ENCODE data around the gene SLC1A2.

Gene SLC1A2

GRCh38 chr11:35336726-35337125 lies 82.6 kb downstream of the SLC1A2 start:
- DNase-seq (no peak), ATAC-seq (no peak)
- Mint-ChIP-seq H3K4me3 (no peak overlapping the region), H3K27me3 (peaks cover 8% of the 10 kb centered on the region), H3K4me1 (peaks cover 36% of the 10 kb centered on the region), H3K9me3 (peaks cover 4 to 19% of the 10 kb centered on the region in 2 donors), H3K27ac (no peak overlapping the region)

- ATAC-seq (no peak), DNase-seq (no peak)
- Mint-ChIP-seq H3K4me3 (no peak overlapping the region), H3K27ac (no peak overlapping the region), H3K27me3 (peaks cover 8% of the 10 kb centered on the region), H3K4me1 (peaks cover 49% of the 10 kb centered on the region), H3K9me3 (peaks cover 4 to 19% of the 10 kb centered on the region in 2 donors)
These were observed 84.1 kb downstream of the SLC1A2 start for GRCh38 chr11:35335226-35335625.

- H3K27ac Mint-ChIP-seq: peak overlapping the region in 1 of 2 donors; percentile 44
- no peak for ATAC-seq
- H3K4me3 Mint-ChIP-seq: no peak overlapping the region
These were observed 84.8 kb downstream of the SLC1A2 start for GRCh38 chr11:35334385-35335090.

GRCh38 chr11:35332524-35332923 lies 86.8 kb downstream of the SLC1A2 start:
- no peak for DNase-seq
- H3K27me3 Mint-ChIP-seq: no peaks in the 10 kb centered on the region
- no peak overlapping the region for H3K4me3 Mint-ChIP-seq
- no peak overlapping the region for H3K27ac Mint-ChIP-seq
- peaks cover 45% of the 10 kb centered on the region for H3K4me1 Mint-ChIP-seq
- H3K9me3 Mint-ChIP-seq: peaks cover 5 to 10% of the 10 kb centered on the region in 2 donors
- ATAC-seq: no peak

More at GRCh38 chr11:35334385-35335090, 84.8 kb downstream of the SLC1A2 start:
- Mint-ChIP-seq H3K4me1 (peaks cover 56% of the 10 kb centered on the region), H3K27me3 (peaks cover 8% of the 10 kb centered on the region), H3K9me3 (peaks cover 4 to 19% of the 10 kb centered on the region in 2 donors)
- DNase-seq: no peak

GRCh38 chr11:35330931-35331330 lies 88.4 kb downstream of the SLC1A2 start:
- Mint-ChIP-seq H3K27ac (no peak overlapping the region), H3K9me3 (peaks cover 5 to 9% of the 10 kb centered on the region in 2 donors), H3K4me1 (peaks cover 38% of the 10 kb centered on the region), H3K27me3 (no peaks in the 10 kb centered on the region), H3K4me3 (no peak overlapping the region)
- peak; percentile 60 for ATAC-seq
- DNase-seq: no peak

- Mint-ChIP-seq H3K4me1 (peaks cover 38% of the 10 kb centered on the region), H3K9me3 (peaks cover 5 to 9% of the 10 kb centered on the region in 2 donors), H3K4me3 (no peak overlapping the region), H3K27me3 (no peaks in the 10 kb centered on the region), H3K27ac (no peak overlapping the region)
- ATAC-seq: peak; percentile 53
- DNase-seq: no peak
These were observed 89.0 kb downstream of the SLC1A2 start for GRCh38 chr11:35330156-35330889.

- H3K27me3 Mint-ChIP-seq: no peaks in the 10 kb centered on the region
- H3K27ac Mint-ChIP-seq: no peak overlapping the region
- H3K4me1 Mint-ChIP-seq: peaks cover 28% of the 10 kb centered on the region
- ATAC-seq (no peak), DNase-seq (no peak)
- peaks cover 5 to 9% of the 10 kb centered on the region in 2 donors for H3K9me3 Mint-ChIP-seq
- H3K4me3 Mint-ChIP-seq: no peak overlapping the region
These were observed 91.5 kb downstream of the SLC1A2 start for GRCh38 chr11:35327829-35328228.

GRCh38 chr11:35326266-35326879 lies 93.0 kb downstream of the SLC1A2 start:
- Mint-ChIP-seq H3K27ac (no peak overlapping the region), H3K4me1 (peaks cover 21% of the 10 kb centered on the region)
- no peak for ATAC-seq

GRCh38 chr11:35324981-35325380 lies 94.4 kb downstream of the SLC1A2 start:
- Mint-ChIP-seq H3K4me3 (no peak overlapping the region), H3K4me1 (peaks cover 12% of the 10 kb centered on the region)
- no peak for DNase-seq

More at GRCh38 chr11:35326266-35326879, 93.0 kb downstream of the SLC1A2 start:
- Mint-ChIP-seq H3K4me3 (no peak overlapping the region), H3K9me3 (peaks cover 5 to 9% of the 10 kb centered on the region in 2 donors), H3K27me3 (no peaks in the 10 kb centered on the region)
- DNase-seq: no peak

GRCh38 chr11:35324183-35324886 lies 95.0 kb downstream of the SLC1A2 start:
- peaks cover 8 to 9% of the 10 kb centered on the region in 2 donors for H3K9me3 Mint-ChIP-seq
- H3K4me1 Mint-ChIP-seq: peaks cover 9% of the 10 kb centered on the region
- DNase-seq (no peak), ATAC-seq (no peak)
- no peaks in the 10 kb centered on the region for H3K27me3 Mint-ChIP-seq
- no peak overlapping the region for H3K27ac Mint-ChIP-seq
- H3K4me3 Mint-ChIP-seq: no peak overlapping the region

More at GRCh38 chr11:35324981-35325380, 94.4 kb downstream of the SLC1A2 start:
- no peaks in the 10 kb centered on the region for H3K27me3 Mint-ChIP-seq
- H3K9me3 Mint-ChIP-seq: peaks cover 5 to 9% of the 10 kb centered on the region in 2 donors
- ATAC-seq: no peak
- no peak overlapping the region for H3K27ac Mint-ChIP-seq

GRCh38 chr11:35323076-35323868 lies 96.1 kb downstream of the SLC1A2 start:
- H3K9me3 Mint-ChIP-seq: peaks cover 9 to 12% of the 10 kb centered on the region in 2 donors
- H3K27ac Mint-ChIP-seq: no peak overlapping the region
- ATAC-seq (no peak), DNase-seq (no peak)
- H3K4me1 Mint-ChIP-seq: peaks cover 16% of the 10 kb centered on the region
- no peak overlapping the region for H3K4me3 Mint-ChIP-seq
- H3K27me3 Mint-ChIP-seq: no peaks in the 10 kb centered on the region

GRCh38 chr11:35322318-35322979 lies 96.9 kb downstream of the SLC1A2 start:
- ATAC-seq (no peak), DNase-seq (no peak)
- Mint-ChIP-seq H3K27ac (no peak overlapping the region), H3K4me1 (peaks cover 16% of the 10 kb centered on the region), H3K9me3 (peaks cover 3 to 8% of the 10 kb centered on the region in 2 donors), H3K27me3 (no peaks in the 10 kb centered on the region), H3K4me3 (no peak overlapping the region)

- H3K4me3 Mint-ChIP-seq: no peak overlapping the region
- peaks cover 16% of the 10 kb centered on the region for H3K4me1 Mint-ChIP-seq
- H3K9me3 Mint-ChIP-seq: peaks cover 0 to 6% of the 10 kb centered on the region in 2 donors
- H3K27ac Mint-ChIP-seq: no peak overlapping the region
- H3K27me3 Mint-ChIP-seq: no peaks in the 10 kb centered on the region
- DNase-seq: no peak
- ATAC-seq: no peak
These were observed 97.6 kb downstream of the SLC1A2 start for GRCh38 chr11:35321532-35322317.

All from stimulated activated naive CD8-positive, alpha-beta T cell treated with anti-CD3 and anti-CD28 coated beads, Interleukin-15, amount 100 ng/mL, for 72 hours (primary cell).